OCI-LY1 (cell line): ENCODE data around the gene YY2.

Experiments used
- EZH2 ChIP-seq: fragments of 200-600 bp; sonication (generic), shearing (Covaris generic); IDR thresholded peaks from 2 replicates; pipeline ENCODE4 v1.8.0; 2017; ENCODE audit warnings: borderline replicate concordance, mixed run types, mild to moderate bottlenecking, antibody characterized with exemption, low read length, moderate library complexity, mixed read lengths
- TF ChIP-seq, protein P1 (sequence below): fragments of 200-600 bp; sonication (generic), shearing (Covaris generic); IDR thresholded peaks from 2 replicates; pipeline ENCODE4 v1.5.1; 2017; ENCODE audit warnings: mild to moderate bottlenecking, antibody characterized with exemption, low read length, moderate library complexity, mixed read lengths

DNA sequence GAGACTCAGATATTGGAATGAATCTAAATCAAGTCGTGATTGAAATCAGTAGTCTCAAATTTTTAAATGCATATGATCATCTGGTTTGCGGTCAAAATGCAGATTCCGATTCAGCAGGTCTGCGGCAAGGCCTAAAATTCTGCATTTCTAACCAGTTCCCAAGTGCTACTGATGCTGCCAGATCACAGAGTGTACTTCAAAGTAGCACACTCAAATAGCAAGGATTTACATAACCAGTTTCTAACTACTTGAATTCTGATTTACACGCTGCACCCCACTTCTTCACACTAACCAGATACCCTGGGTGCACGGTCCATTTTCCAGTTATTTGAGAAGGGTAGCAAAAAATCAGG lies 15.6 kb upstream of the YY2 start:
- TF ChIP-seq, protein P1, sequence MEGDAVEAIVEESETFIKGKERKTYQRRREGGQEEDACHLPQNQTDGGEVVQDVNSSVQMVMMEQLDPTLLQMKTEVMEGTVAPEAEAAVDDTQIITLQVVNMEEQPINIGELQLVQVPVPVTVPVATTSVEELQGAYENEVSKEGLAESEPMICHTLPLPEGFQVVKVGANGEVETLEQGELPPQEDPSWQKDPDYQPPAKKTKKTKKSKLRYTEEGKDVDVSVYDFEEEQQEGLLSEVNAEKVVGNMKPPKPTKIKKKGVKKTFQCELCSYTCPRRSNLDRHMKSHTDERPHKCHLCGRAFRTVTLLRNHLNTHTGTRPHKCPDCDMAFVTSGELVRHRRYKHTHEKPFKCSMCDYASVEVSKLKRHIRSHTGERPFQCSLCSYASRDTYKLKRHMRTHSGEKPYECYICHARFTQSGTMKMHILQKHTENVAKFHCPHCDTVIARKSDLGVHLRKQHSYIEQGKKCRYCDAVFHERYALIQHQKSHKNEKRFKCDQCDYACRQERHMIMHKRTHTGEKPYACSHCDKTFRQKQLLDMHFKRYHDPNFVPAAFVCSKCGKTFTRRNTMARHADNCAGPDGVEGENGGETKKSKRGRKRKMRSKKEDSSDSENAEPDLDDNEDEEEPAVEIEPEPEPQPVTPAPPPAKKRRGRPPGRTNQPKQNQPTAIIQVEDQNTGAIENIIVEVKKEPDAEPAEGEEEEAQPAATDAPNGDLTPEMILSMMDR = no peak
- no peak for TF ChIP-seq EZH2
